ENCODE measurements around the gene IFIT3. TPM values are rescaled to one million over a fixed set of nuclear protein-coding genes. Genes with fewer than 3 reads are reported as not detected.

IFIT3 gene
- total and polyA plus RNA-seq, 2 of the 8 experiments (the other 6 are each of a cell fraction or from before 2014, with no cell fraction given), result 0.12 to 0.84 TPM

- no peak for TF ChIP-seq SIX5 (IDR thresholded peaks at IDR 0.05; ENCODE audit: low read depth, low read length)
- TF ChIP-seq TAF7 (optimal IDR thresholded peaks at IDR 0.05; ENCODE audit: borderline replicate concordance, low read depth, low read length), result no peak
Measured at GRCh38 chr10:89384474-89385340, 56.9 kb downstream of the IFIT3 start (continued).
